Liver (tissue), 9 donors: ENCODE data around the gene STAT5A. TPM values are rescaled to one million over a fixed set of nuclear protein-coding genes. Genes with fewer than 3 reads are reported as not detected.

ENCODE experiments used
- DNase-seq: peaks from one replicate; pipeline ENCODE4 v3.0.0-alpha.2; 2017; ENCODE audit warnings: low spot score
- H3K27ac ChIP-seq, 2 donors: one replicate each; pipeline ENCODE4 v1.7.0; 2013; ENCODE audit warnings: inconsistent platforms in 2 of 2, low read length in 2 of 2, control low read depth in 1 of 2, low read depth in 1 of 2, mild to moderate bottlenecking in 1 of 2
- H3K27me3 ChIP-seq, 4 donors: one replicate each; pipeline versions ENCODE4 v1.6.1 to v1.7.0; 2013; ENCODE audit warnings: low read length in 3 of 4, inconsistent platforms in 1 of 4, mild to moderate bottlenecking in 1 of 4, moderate library complexity in 1 of 4; ENCODE audit not compliant: control insufficient read depth in 4 of 4, insufficient read depth in 4 of 4
- H3K36me3 ChIP-seq, 4 donors: one replicate each; pipeline versions ENCODE4 v1.6.1 to v1.7.0; 2013; ENCODE audit warnings: low read length in 3 of 4, mild to moderate bottlenecking in 3 of 4, low read depth in 1 of 4, moderate library complexity in 1 of 4; ENCODE audit not compliant: control insufficient read depth in 4 of 4, insufficient read depth in 3 of 4
- H3K4me1 ChIP-seq, 4 donors: one replicate each; pipeline versions ENCODE4 v1.6.1 to v1.7.0; 2013; ENCODE audit warnings: low read length in 3 of 4, mild to moderate bottlenecking in 3 of 4, moderate library complexity in 1 of 4; ENCODE audit not compliant: control insufficient read depth in 4 of 4, insufficient read depth in 4 of 4
- H3K4me3 ChIP-seq, 3 donors: one replicate each; pipeline versions ENCODE4 v1.6.1 to v1.7.0; 2013; ENCODE audit warnings: low read length in 3 of 3, control low read depth in 1 of 3, low read depth in 1 of 3, mild to moderate bottlenecking in 1 of 3
- H3K9ac ChIP-seq, 2 donors: one replicate each; pipeline ENCODE4 v1.7.0; 2013; ENCODE audit warnings: low read length in 2 of 2, mild to moderate bottlenecking in 2 of 2, moderate library complexity in 2 of 2, control low read depth in 1 of 2, low read depth in 1 of 2
- H3K9me3 ChIP-seq, 4 donors: one replicate each; pipeline versions ENCODE4 v1.6.1 to v1.7.0; 2013; ENCODE audit warnings: low read length in 3 of 4; ENCODE audit not compliant: control insufficient read depth in 4 of 4
- FOXA1 ChIP-seq: IDR thresholded peaks from 2 replicates; pipeline ENCODE4 v1.6.1; 2016; ENCODE audit warnings: antibody characterized with exemption
- HNF4A ChIP-seq, 2 donors: conservative IDR thresholded peaks; 2 replicates each; pipeline ENCODE4 v1.6.1; 2016; ENCODE audit warnings: antibody characterized with exemption in 2 of 2, mild to moderate bottlenecking in 2 of 2
- HNF4G ChIP-seq: IDR thresholded peaks from 2 replicates; pipeline ENCODE4 v1.6.1; 2016; ENCODE audit warnings: antibody characterized with exemption
- NR2F2 ChIP-seq: IDR thresholded peaks from 2 replicates; pipeline ENCODE4 v1.6.1; 2016; ENCODE audit warnings: antibody characterized with exemption
- RAD21 ChIP-seq, 2 donors: IDR thresholded peaks; 2 replicates each; pipeline ENCODE4 v1.6.1; 2016; ENCODE audit warnings: antibody characterized with exemption in 2 of 2, mild to moderate bottlenecking in 2 of 2
- REST ChIP-seq: IDR thresholded peaks from 2 replicates; pipeline ENCODE4 v1.6.1; 2016; ENCODE audit warnings: antibody characterized with exemption, mild to moderate bottlenecking
- RXRA ChIP-seq, 2 donors: IDR thresholded peaks; 2 replicates each; pipeline ENCODE4 v1.6.1; 2017 to 2018; ENCODE audit warnings: antibody characterized with exemption in 2 of 2, mild to moderate bottlenecking in 1 of 2
- WGBS: extraction: QIAGEN DNeasy Blood & Tissue Kit; methylation state at CpG from one replicate; pipeline ENCODE4 v1.1.7; 2013; 5-methylcytosine and 5-hydroxymethylcytosine counted together
- polyA plus RNA-seq, 2 donors: library from polyadenylated mRNA; stranded (reverse) in 1 of 2; unstranded in 1 of 2; fragments of 200-250 nt in 1 of 2; fragments of >200 nt in 1 of 2; fragmentation: Nextera tagmentation in 1 of 2; extraction: Ambion mirVana in 1 of 2; gene quantifications; one replicate each; pipeline versions ENCODE4 v1.2.1 to v1.2.3, GENCODE V29; 2013 to 2015
- total RNA-seq, 2 donors: library from RNA; depleted of rRNA; stranded (reverse); fragments of >200 nt; gene quantifications; one replicate each; pipeline ENCODE4 v1.2.3, GENCODE V29; 2014
- TF ChIP-seq, protein P1 (sequence below): IDR thresholded peaks from 2 replicates; pipeline ENCODE4 v1.6.1; 2016; ENCODE audit warnings: antibody characterized with exemption
- TF ChIP-seq, protein P2 (sequence below): IDR thresholded peaks from 2 replicates; pipeline ENCODE4 v1.6.1; 2016; ENCODE audit warnings: antibody characterized with exemption
- TF ChIP-seq, protein P3 (sequence below): fragments of 150-350 bp; IDR thresholded peaks from 2 replicates; pipeline ENCODE4 v1.5.1; 2017; ENCODE audit warnings: improper control_type of control experiment, low read depth, low read length; ENCODE audit not compliant: missing input control
- donor health status: healthy.
- donor health status: healthy.
- donor health status: healthy.
- donor health status: healthy.
- donor health status: healthy.

STAT5A gene
- total and polyA plus RNA-seq, 4 donors: 1.7 to 37.7 (median 8.9) TPM

- no peak overlapping the region for H3K9ac ChIP-seq
- H3K4me1 ChIP-seq: peaks cover 0 to 9% (median 3%) of the 10 kb centered on the region in 4 donors
- no peak for DNase-seq
- H3K4me3 ChIP-seq: no peak overlapping the region
- 87% methylated on average over 4 of the region's 4 CpGs for WGBS
- no peaks in the 10 kb centered on the region for H3K9me3 ChIP-seq
- H3K27ac ChIP-seq: no peak overlapping the region
- H3K36me3 ChIP-seq: peaks cover 16 to 88% (median 66%) of the 10 kb centered on the region in 4 donors
- TF ChIP-seq HNF4G: no peak
- TF ChIP-seq, protein P1, sequence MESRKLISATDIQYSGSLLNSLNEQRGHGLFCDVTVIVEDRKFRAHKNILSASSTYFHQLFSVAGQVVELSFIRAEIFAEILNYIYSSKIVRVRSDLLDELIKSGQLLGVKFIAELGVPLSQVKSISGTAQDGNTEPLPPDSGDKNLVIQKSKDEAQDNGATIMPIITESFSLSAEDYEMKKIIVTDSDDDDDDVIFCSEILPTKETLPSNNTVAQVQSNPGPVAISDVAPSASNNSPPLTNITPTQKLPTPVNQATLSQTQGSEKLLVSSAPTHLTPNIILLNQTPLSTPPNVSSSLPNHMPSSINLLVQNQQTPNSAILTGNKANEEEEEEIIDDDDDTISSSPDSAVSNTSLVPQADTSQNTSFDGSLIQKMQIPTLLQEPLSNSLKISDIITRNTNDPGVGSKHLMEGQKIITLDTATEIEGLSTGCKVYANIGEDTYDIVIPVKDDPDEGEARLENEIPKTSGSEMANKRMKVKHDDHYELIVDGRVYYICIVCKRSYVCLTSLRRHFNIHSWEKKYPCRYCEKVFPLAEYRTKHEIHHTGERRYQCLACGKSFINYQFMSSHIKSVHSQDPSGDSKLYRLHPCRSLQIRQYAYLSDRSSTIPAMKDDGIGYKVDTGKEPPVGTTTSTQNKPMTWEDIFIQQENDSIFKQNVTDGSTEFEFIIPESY: no peak
- no peak for TF ChIP-seq HNF4A (conservative IDR thresholded peaks at IDR 0.05)
- no peak for TF ChIP-seq REST
- no peaks in the 10 kb centered on the region for H3K27me3 ChIP-seq
These were observed 33.3 kb downstream of the STAT5A start for GRCh38 chr17:42321555-42321954.

DNA sequence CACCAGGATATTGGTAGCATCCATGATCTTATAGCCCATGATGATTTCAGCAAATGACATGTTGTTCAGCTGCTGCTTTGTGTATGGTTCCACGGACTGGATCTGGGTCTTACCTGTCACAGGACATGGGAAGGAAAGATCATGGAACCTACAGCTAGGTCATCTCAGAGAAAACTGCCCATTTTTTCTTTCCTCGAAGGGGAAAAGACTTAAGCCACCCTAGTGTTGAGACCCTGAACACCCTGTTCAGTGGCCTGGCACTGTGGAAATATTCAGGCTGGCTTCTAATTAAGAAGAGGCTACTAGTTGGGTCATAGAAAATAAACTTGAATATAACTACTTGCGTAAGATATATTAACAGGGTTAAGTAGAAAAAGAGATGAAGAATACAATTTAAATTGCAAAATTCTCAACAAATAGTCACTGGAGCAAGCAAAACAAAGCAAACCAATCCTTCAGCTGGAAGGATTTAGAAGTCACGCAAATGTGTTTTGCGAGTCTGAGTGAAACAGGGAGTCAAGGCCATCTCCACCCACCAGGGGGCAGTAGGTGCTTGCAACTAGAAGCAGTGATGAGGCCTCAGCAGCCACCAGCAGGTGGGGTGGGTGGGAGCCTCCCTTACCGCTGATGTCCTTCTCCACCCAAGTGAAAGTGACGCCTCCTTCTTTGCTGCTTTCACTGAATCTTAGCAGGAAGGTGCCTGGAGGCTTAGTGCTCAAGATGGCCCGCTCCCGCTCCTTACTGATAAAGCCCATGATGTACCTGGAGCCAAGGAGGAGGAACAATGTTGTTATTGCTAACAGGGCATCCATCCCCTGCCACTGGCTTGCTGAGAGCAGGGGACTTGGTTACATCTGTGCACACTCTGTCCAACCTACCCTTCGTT, 34.3 kb downstream of the STAT5A start:
- H3K4me3 ChIP-seq: no peak overlapping the region
- H3K4me1 ChIP-seq: peaks cover 0 to 4% (median under 1%) of the 10 kb centered on the region in 4 donors
- H3K27ac ChIP-seq: no peak overlapping the region
- WGBS: 45% methylated on average over 10 of the region's 10 CpGs
- no peaks in the 10 kb centered on the region for H3K27me3 ChIP-seq
- TF ChIP-seq, protein P2, sequence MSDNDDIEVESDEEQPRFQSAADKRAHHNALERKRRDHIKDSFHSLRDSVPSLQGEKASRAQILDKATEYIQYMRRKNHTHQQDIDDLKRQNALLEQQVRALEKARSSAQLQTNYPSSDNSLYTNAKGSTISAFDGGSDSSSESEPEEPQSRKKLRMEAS: no peak
- peak; percentile 99 for TF ChIP-seq RAD21 (IDR thresholded peaks at IDR 0.05)
- peak in 1 of 2 donors; percentile 21 for TF ChIP-seq RXRA (IDR thresholded peaks at IDR 0.05)
- TF ChIP-seq, protein P3, sequence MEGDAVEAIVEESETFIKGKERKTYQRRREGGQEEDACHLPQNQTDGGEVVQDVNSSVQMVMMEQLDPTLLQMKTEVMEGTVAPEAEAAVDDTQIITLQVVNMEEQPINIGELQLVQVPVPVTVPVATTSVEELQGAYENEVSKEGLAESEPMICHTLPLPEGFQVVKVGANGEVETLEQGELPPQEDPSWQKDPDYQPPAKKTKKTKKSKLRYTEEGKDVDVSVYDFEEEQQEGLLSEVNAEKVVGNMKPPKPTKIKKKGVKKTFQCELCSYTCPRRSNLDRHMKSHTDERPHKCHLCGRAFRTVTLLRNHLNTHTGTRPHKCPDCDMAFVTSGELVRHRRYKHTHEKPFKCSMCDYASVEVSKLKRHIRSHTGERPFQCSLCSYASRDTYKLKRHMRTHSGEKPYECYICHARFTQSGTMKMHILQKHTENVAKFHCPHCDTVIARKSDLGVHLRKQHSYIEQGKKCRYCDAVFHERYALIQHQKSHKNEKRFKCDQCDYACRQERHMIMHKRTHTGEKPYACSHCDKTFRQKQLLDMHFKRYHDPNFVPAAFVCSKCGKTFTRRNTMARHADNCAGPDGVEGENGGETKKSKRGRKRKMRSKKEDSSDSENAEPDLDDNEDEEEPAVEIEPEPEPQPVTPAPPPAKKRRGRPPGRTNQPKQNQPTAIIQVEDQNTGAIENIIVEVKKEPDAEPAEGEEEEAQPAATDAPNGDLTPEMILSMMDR: peak; percentile 99
- no peak for TF ChIP-seq FOXA1
- no peak for TF ChIP-seq NR2F2
- H3K9ac ChIP-seq: no peak overlapping the region
- peak; percentile 97 for DNase-seq
- H3K9me3 ChIP-seq: no peaks in the 10 kb centered on the region
- peaks cover 16 to 90% (median 65%) of the 10 kb centered on the region in 4 donors for H3K36me3 ChIP-seq
